HG02623 (cell line): Measurements from ENCODE around the gene KRT74.

Experiments
- ATAC-seq: cut with Tn5 transposase; IDR thresholded peaks from one replicate; pipeline ENCODE4 v1.9.1; 2021; ENCODE audit warnings: moderate library complexity; ENCODE audit not compliant: unreplicated experiment

The KRT74 gene

GRCh38 chr12:52539821-52540173, 33.8 kb downstream of the KRT74 start:
- no peak for ATAC-seq

DNA sequence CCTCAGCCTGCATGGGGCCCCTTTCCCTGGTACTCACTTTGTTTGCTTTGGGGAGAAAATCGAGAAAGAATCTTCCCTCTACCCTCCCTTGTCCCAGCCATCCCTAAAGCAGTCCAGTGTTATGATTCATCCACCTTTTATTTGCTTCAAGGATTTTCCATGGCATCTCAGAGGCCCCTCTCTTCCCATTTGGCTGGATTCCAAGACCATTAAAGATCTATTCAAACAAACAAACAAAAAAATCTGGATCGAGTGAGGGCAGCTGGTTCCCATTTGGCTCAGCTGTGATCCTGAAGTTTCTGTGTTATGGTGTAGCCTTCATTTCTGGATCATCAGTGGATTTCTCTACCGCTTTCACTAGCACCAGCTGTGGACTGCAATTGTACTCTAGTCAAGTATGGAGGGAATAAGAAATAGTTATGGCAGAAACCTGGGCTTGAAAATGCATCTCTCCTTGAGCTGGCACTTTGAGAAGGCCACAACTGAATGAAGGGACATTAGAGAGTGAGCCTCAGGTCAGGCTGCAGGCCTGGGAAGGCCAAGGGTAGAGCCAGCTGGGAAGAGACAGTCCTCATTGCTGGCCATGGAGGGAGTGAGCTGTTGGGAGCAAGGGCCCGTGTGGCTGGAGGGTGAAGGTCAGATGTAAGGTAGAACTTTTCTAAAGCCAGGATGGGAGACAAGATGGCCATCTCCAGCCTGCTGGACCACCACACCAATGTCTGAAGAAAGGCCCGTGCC, 34.4 kb downstream of the KRT74 start:
- no peak for ATAC-seq

DNA sequence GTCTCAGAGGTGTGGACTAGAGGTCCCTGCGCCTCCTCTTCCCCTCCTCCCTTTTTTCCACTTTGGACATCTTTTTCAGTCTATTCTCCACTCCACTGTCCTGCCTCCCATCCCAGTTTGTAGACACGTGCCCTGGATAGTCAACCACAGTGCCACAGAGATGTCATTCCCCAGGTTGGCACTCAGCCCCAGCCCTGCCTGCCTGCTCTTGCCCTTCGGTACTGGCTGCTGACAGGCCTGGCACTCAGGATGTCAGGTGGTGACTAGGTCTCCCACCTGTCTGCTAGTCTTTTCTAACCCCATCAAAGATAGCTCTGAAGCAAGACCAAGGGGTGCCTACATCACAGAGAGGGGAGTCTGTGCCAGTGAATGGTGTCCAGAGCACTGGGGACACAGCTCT, 36.5 kb downstream of the KRT74 start:
- no peak for ATAC-seq

DNA sequence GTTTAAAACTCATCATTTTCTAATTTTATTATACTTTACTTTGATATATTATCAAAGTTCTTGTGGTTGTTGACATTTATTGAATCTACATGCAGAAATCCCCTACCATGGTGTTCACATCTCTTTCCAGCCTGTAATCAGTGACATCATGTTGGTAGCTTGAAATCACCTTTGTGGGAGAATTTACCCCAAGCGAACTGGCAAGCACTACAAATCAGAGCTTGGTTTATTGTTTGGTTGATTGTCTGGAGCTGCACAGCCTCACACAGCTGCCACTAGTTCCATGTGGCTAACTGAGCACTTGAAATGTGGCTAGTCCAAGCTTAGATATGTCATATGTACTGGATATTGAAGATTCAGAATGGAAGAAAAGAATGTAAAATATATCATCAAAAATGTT, 38.1 kb downstream of the KRT74 start:
- no peak for ATAC-seq

DNA sequence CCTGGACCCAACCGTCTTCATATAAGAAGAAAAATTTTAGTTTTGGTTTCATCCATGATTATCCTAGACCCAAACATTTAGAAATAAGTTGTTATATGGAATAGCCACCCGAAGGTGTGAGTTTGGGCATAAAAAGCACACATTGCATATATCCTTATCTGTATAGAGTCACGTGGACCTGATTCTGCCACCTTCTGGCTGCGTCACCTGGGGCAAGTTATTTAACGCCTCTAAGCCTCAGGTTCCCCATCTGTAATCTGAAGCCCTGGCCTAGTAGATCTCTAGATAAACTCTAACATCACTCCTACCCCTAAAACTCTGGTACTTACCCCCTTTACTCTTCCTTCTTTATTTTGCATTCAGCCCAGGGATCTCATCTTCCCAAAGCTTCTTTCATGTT, 39.2 kb downstream of the KRT74 start:
- ATAC-seq: no peak

- ATAC-seq: no peak
These were observed 39.8 kb downstream of the KRT74 start for GRCh38 chr12:52533686-52534470.

DNA sequence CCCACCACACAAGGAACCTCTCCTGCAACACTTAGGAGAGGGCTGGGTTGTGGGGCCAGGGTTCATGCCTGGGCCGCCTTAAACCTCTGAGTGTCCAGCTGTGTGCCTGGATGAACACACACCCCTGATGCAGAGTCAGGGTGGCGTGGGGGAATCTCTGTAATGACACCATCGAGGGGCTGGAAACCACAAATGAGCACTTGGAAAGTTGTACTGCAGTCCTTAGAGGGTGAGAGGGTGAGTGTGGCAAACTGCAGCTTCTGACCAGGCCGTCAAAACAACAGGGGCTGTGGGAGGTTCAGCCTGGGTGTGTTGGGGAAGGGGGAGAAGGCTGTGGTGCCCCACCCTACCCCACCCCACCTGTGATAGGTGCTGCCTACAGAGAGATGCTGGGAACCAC, 41.0 kb downstream of the KRT74 start:
- no peak for ATAC-seq

DNA sequence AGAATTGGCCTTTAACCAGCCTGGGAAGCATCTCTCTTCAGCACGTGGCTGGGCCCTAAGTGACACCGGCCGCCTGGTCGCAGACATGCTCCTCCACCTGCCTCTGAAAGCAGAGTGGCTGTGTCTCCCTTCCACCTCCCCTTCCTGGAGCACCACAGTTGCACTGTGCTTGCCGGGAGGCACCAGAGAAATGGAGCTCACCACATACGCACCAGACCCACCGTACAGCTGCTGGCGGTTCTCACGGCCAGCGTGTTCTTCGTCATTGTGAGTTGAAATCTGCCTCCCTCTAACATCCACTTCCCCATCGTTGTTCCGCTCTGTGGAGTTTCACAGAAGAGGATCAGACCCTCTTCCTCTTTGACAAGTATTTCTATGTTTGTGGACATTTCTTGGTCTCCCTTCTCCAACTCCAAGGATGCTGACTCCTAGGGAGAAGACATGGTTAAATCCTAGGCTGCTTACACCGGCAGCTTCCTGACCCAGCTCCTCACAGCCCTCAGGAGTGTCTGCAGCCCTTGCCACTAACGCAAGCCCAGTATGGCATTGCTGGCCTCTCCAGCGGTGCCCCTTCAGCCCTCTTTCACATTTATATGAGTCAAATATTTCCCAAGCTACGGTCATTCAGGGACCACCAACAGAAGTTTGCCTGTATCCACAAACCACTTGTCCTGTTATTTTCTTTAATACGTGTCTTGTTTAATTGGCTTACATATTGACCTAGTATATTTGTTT, 41.9 kb downstream of the KRT74 start:
- no peak for ATAC-seq

- no peak for ATAC-seq
These were observed 42.7 kb downstream of the KRT74 start for GRCh38 chr12:52530905-52531304.

GRCh38 chr12:52530366-52530765, 43.3 kb downstream of the KRT74 start:
- ATAC-seq: no peak

GRCh38 chr12:52529846-52530245, 43.8 kb downstream of the KRT74 start:
- ATAC-seq: no peak

DNA sequence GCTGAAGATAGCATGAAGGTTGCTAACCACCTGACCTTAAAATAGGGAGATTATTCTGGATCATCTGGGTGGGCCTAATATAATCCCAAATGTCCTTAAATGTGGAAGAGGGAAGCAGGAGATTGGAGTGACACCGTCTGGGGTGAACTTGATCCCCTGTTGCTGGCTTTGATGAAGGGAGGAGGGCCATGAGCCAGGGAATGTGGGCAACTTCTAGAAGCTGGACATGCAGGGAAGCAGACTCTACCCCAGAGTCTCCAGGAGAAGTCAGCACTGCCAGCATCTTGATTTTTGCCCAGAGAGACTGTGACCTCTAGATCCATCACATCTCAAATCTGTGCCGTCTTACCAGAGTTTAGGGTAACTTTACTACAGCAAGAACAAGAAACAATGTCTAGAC, 44.2 kb downstream of the KRT74 start:
- ATAC-seq: no peak

DNA sequence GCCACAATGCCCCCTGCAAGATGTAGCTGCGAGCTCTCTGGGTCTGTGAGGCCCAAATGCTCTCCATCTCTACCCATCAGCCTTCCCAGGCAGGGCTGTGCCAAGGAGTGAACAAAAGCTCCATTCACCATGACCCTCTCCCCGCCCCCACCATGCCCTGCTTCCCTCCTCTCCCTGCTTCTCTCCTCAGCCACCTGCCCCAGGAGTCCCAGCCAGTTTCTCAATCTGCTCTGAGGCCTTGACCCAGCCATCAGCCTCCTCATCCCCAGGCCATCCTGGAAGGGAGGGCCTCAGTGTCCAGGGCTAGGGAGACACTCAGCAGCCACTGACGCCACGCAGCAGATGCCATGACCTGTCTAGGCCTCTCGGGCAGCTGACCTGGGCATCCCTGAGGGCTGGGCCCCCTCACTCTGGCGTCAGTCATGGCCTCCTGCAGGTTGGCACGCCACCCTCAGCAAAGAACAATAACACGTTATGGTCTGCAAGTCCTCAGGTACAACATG, 45.0 kb downstream of the KRT74 start:
- no peak for ATAC-seq

DNA sequence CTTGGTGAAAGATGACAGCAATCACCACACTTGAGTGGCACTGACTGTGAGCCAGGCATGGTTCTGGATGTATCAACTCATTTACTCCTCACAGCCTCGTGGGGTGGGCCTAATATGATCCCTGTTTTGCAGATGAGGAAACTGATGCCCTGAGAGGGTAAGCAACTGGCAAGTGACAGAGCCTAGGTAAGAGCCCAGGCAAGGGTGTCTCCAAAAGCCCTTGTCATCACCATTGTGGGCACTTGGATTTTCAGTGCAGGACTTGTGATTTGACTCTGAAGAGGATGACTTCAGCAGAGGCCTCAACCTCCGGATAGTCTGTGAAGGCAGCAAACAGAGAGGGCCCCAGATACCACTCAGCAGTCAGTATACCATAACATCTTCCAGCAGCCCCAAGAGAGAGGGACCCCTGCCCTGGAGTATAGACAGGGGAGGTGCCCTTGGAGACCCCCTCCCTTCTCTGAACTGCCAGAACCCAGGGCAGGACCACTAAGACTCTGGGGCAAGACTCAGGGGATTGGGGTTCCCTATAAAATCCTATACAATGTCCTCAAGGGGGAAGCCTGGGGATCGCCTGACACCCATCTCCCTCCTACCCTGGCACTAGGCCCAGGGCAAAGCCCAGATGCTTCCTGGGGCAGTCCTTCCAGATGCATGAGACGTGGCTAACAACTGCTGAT, 46.4 kb downstream of the KRT74 start:
- ATAC-seq: no peak

DNA sequence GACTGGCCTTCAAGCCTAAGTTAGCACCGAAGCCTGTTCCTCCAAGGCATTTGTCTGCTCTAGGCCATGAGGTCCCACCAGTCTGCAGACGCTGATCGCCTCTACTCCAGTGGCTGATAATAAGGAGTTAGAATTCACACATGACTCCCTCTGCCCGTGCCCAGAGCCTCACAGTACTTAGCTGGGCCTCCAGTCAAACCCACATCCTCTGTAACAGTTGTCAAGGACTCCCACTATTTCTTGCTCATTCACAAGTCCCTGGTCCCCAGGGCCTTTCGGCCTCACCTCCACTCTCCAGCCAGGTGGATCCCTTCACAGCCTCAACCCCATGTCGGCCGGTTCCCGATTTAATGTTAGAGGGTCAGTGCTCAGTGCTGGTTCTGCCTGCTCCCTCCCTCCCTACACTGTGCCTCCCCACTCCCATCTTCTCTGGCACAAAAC, 47.1 kb downstream of the KRT74 start:
- ATAC-seq: no peak

- ATAC-seq: no peak
These were observed 47.8 kb downstream of the KRT74 start for GRCh38 chr12:52525661-52526499.

- no peak for ATAC-seq
These were observed 48.6 kb downstream of the KRT74 start for GRCh38 chr12:52524898-52525591.

DNA sequence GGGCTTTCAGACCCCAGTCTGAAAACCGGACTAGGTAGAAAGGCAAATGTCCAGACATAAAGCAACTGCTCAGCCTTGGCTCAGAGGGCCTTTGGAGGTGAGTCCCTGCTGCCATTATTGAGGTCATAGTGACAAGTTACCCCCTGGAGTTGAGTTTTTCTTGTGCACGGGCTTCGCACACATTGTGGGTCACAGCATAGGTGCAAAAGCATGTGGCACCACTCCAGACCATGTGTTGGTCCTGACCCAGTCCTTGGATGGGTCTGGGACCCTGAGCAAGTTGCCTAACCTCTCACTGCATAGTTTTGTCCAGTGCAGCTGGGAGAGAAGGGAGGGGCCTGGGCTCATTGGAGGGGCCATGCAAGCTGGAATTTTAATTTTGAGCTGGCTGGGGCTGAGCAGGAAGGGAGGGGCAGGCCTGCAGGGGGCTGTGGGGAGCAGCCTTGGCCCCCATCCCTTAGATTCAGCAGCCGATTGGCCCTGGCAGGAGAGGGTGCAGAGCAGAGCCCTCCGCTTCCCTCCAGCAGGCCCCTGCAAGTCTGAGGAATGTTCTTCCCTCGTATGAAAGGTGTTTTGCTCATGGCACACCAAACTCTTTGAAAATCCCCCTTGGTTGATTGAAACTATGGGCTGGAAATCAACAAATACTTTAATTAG, 49.3 kb downstream of the KRT74 start:
- ATAC-seq: no peak

GRCh38 chr12:52523824-52524223, 49.8 kb downstream of the KRT74 start:
- ATAC-seq: no peak
